HG03175 (cell line): ENCODE data around the gene TXK.
A peak's percentile ranks its signal among the peaks of the same experiment; 100 is the strongest.

Experiments
- ATAC-seq: cut with Tn5 transposase; IDR thresholded peaks from one replicate; pipeline ENCODE4 v1.9.1; 2021; ENCODE audit warnings: mild to moderate bottlenecking, moderate library complexity; ENCODE audit not compliant: unreplicated experiment

TXK gene

GRCh38 chr4:48027653-48028052, 106.4 kb downstream of the TXK start:
- ATAC-seq = peak; percentile 76

GRCh38 chr4:48025005-48025404, 109.0 kb downstream of the TXK start:
- ATAC-seq = no peak

DNA sequence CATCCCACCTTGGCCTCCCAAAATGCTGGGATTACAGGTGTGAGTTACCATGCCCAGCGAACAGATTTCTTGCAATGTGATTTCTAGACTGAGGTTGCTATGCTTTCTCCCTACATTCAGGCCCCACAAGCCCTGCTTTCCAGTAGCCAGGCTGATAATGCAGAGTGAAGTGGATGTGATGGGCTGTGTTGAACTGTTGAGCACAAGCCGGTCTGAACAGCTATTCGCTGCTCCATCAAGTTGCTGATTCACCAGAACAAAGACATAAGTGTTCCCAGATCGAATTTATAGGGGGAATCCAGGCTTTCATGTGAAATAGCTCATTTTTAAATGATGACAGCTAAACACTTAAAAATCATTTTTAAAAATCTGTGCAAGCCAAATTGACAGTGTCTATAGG, 109.5 kb downstream of the TXK start:
- ATAC-seq = no peak

DNA sequence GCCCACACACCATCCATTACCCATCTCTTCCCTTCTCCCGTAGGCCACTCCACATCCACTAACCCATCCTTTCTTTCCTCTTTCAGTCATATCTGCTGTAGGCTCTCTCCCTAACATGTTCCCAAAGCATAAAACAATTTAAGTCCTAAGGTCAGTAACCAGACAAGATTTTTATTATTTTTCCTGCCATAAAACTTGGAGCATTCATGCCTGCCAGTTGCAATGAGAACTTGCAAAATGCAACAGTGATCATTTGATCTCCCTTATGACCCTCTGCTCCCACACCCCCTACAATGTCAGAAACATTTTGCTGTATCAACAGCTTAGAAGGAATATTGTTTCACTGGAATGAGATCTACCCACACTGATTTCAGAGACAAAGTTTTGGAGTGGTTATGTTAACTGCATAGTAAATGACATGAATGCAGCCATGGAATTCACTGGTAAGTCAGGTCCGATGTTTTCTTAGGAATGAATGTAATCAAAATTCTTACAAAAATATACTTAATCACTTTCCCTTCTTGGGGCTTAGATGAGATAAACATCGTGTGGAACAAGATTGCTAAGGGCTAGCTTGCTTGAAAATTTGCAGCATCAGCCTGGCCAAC, 111.8 kb downstream of the TXK start:
- ATAC-seq = no peak

DNA sequence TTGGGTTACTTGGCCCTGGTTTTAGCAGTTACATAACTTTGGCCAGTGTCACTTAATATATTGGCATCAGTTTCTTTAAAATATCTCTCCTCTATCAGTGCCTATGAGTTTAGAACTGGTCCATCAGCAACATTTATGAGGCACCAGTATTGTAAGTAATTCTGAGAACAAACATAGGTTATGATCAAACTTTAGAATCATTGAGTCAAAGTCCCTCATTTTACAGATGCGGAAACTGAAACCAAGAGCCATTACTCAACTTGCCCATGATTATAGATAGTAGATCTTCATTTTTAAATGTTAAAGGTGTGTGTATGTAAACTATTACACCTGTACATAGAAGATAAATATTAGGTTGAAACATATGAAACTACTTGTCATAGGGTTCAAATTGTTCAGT, 113.0 kb downstream of the TXK start:
- ATAC-seq = no peak

DNA sequence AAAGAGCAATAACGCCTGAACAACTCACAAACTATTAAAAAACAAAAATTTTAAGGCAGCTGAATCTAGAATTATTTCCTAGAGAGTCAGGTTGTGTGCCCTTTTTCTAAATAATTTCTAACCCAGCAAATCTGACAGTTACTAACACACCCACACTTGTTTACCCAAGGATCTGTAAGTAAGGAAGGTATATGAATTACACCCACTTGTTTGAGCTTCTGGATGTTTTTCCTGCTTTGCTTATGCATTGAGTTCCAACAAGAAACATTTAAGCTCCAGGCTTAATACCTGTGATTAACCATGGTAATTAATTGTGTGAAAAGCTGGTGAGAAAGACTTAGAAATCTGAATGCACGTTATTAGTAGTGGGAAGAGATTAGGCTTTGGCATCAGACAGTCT, 115.9 kb downstream of the TXK start:
- no peak for ATAC-seq

GRCh38 chr4:48017108-48017571, 116.9 kb downstream of the TXK start:
- ATAC-seq = peak; percentile 3
